ENCODE measurements around the gene DPM2. TPM values are rescaled to one million over a fixed set of nuclear protein-coding genes. Genes with fewer than 3 reads are reported as not detected.

DPM2 gene
- total RNA-seq, 1 experiment from 2014 or later, result 35.4 TPM

GRCh38 chr9:127899128-127899943 lies 38.3 kb downstream of the DPM2 start, which contains the start of gene ST6GALNAC6:
TSS of gene ST6GALNAC6 (minus strand) at chr9:127899603. CDS start at chr9:127897981, 1,622 bp downstream.
- DNase-seq (ENCODE audit: low spot score), result no peak

GRCh38 chr9:127898433-127899127 lies 39.1 kb downstream of the DPM2 start:
- peak; percentile 58 for DNase-seq (ENCODE audit: low spot score)

DNA sequence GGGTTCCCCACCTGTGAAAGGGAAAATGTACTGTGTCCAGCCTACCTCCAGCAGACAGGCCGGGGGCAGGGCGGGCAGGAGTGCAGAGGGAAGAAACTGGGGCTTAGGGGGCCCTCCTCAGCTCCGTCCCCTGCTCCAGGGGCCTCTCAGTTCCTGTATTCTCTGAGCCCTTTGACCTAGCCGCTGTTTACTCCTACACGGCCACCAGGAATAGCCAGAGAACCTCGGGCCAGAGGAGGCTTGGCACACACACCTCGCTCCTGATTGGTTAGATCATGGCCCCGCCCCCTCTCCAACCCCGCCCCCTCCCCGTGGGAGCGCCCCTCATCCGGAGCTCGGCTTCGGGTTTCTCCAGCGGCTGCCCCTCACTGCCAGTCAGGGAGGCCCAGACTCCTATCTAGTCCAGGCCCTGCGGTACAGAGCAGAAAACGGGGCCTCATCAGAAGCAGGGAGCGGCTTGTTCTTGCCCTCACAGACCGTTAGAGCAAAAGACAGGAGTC lies 40.4 kb downstream of the DPM2 start:
- no peak for DNase-seq (ENCODE audit: low spot score)

- no peak for DNase-seq (ENCODE audit: low spot score)
These were observed 41.1 kb downstream of the DPM2 start for GRCh38 chr9:127896395-127897192.

- no peak for DNase-seq (ENCODE audit: low spot score)
These were observed 41.8 kb downstream of the DPM2 start for GRCh38 chr9:127895811-127896210.

- no peak for DNase-seq (ENCODE audit: low spot score)
These were observed 44.3 kb downstream of the DPM2 start for GRCh38 chr9:127893392-127893791.

- DNase-seq (ENCODE audit: low spot score), result no peak
These were observed 44.8 kb downstream of the DPM2 start for GRCh38 chr9:127892831-127893230.

DNA sequence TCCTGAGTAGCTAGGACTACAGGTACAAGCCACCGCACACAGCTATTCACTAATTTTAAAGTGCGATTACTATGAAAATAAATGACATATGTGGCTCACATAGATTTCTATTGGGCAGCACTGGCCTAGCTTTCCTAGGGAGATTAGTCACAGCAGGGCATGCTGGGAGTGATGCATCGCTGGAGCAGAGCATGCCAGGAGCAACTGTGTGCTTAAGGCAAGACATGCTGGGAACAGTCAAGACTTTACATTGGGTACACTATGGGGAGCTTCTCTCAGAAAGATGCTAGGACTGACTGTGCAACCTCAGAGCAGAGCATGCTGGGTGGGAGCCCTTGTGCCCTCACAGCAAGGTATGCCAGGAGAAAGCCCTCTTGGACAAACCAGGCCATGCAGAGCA lies 47.6 kb downstream of the DPM2 start:
- DNase-seq (ENCODE audit: low spot score), result no peak

DNA sequence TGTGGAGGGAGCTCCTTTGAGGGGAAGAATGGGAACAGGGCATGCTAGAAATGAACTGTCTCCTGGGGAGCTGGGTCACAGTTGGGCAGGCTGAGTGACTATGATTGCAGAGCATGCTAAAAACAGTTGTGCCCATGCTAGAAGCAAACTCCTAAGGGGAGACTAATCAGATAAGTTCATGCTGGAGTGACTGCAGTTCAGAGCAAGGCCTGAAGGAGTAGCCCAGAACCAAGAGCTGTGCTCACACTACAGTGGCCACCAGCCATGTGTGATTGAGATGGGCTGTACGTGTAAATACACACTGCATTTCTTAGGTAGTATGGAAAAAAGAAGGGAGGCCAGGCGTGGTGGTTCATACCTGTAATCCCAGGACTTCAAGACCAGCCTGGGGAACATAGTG lies 49.9 kb downstream of the DPM2 start:
- no peak for DNase-seq (ENCODE audit: low spot score)

DNA sequence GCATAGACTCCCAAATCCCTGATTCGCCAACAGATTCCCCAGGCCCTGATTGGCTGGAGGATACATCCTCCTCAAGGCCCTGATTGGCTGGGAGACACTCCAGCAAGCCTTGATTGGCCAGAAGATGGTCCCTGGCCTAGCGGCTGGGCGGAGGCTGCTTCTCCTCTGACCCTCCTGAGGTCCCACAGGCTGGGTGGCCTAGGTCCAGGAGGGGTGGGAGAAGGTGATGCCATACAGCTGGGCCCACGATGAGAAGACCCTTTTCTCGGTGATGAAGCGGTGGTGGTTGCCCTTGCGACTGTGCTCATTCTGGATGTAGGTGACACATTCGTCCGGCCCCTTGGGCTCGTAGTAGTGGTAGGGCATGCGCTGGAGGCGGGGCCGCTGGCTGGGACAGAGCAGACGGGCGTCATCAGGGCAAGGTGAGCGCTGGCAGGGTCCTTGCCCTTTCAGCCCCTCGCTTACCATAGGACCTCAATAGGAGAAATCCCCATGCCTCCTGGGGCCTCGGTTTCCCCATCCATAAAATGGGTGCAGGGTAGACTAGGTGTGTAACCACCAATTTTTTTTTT lies 51.2 kb downstream of the DPM2 start:
- no peak for DNase-seq (ENCODE audit: low spot score)

GRCh38 chr9:127885508-127886281 lies 52.0 kb downstream of the DPM2 start:
- no peak for DNase-seq (ENCODE audit: low spot score)

Other genes starting within 250 kb of the DPM2 start
- not detected in 2 replicates for gene CFAP157, start 230.9 kb downstream of the DPM2 start, total RNA-seq (2014; rRNA removed; shearing (Covaris generic))
- 9.9 and 11.4 TPM in 2 replicates for gene PTRH1, start 222.2 kb downstream of the DPM2 start, total RNA-seq (2014; rRNA removed; shearing (Covaris generic))
- gene TTC16, start 221.8 kb downstream of the DPM2 start, total RNA-seq (2014; rRNA removed; shearing (Covaris generic)), result not detected in 2 replicates
- gene TOR2A, start 202.6 kb downstream of the DPM2 start, total RNA-seq (2014; rRNA removed; shearing (Covaris generic)), result 6.3 and 11.5 TPM in 2 replicates
- gene SH2D3C, start 159.2 kb downstream of the DPM2 start, total RNA-seq (2014; rRNA removed; shearing (Covaris generic)), result 0.12 and 0.23 TPM in 2 replicates
- gene CDK9, start 151.8 kb downstream of the DPM2 start, total RNA-seq (2014; rRNA removed; shearing (Covaris generic)), result 22.8 and 24.8 TPM in 2 replicates
- 32.8 and 49.8 TPM in 2 replicates for gene FPGS, start 135.0 kb downstream of the DPM2 start, total RNA-seq (2014; rRNA removed; shearing (Covaris generic))
- 1.8 and 3.0 TPM in 2 replicates for gene ENG, start 83.2 kb downstream of the DPM2 start, total RNA-seq (2014; rRNA removed; shearing (Covaris generic))
- gene AK1, start 60.2 kb downstream of the DPM2 start, total RNA-seq (2014; rRNA removed; shearing (Covaris generic)), result 25.3 and 45.7 TPM in 2 replicates
- gene ST6GALNAC6, start 38.3 kb downstream of the DPM2 start, total RNA-seq (2014; rRNA removed; shearing (Covaris generic)), result 12.4 and 14.8 TPM in 2 replicates
- 5.2 and 12.8 TPM in 2 replicates for gene ST6GALNAC4, start 20.8 kb downstream of the DPM2 start, total RNA-seq (2014; rRNA removed; shearing (Covaris generic))
- gene PIP5KL1, start 7.1 kb downstream of the DPM2 start, total RNA-seq (2014; rRNA removed; shearing (Covaris generic)), result 0.95 and 2.6 TPM in 2 replicates
- 7.6 and 10.6 TPM in 2 replicates for gene EEIG1, start 43.1 kb upstream of the DPM2 start, total RNA-seq (2014; rRNA removed; shearing (Covaris generic))
- gene NAIF1, start 129.5 kb upstream of the DPM2 start, total RNA-seq (2014; rRNA removed; shearing (Covaris generic)), result 6.5 and 12.3 TPM in 2 replicates
- gene SLC25A25, start 130.4 kb upstream of the DPM2 start, total RNA-seq (2014; rRNA removed; shearing (Covaris generic)), result 4.7 and 5.8 TPM in 2 replicates
- 25.7 and 37.0 TPM in 2 replicates for gene PTGES2, start 189.9 kb upstream of the DPM2 start, total RNA-seq (2014; rRNA removed; shearing (Covaris generic))
- gene LCN2, start 211.6 kb upstream of the DPM2 start, total RNA-seq (2014; rRNA removed; shearing (Covaris generic)), result 0.19 TPM in 1 of 2 replicates, not detected in the other
- gene BBLN, start 222.4 kb upstream of the DPM2 start, total RNA-seq (2014; rRNA removed; shearing (Covaris generic)), result 137 and 245 TPM in 2 replicates

All from H4 (cell line).